HG03196 (cell line): Measurements from ENCODE around the gene ARF1.

Experiments
- ATAC-seq: cut with Tn5 transposase; IDR thresholded peaks from one replicate; pipeline ENCODE4 v1.9.1; 2021; ENCODE audit not compliant: unreplicated experiment

The ARF1 gene

DNA sequence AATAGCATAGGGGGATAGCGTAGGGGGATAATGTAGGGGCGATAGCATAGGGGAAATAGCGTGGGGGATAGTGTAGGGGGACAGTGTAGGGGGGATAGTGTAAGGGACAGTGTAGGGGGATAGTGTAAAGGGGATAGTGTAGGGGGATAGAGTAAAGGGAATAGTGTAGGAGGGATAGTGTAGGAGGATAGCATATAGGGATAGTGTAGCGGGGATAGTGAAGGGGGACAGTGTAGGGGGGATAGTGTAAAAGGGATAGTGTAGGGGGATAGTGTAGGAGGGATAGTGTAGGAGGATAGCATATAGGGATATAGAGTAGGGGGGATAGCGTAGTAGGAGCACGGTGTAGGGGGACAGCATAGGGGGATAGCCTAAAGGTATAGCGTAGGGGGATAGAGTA is 14.1 kb upstream of the ARF1 start:
- no peak for ATAC-seq

- no peak for ATAC-seq
These were observed 12.3 kb upstream of the ARF1 start for GRCh38 chr1:228070173-228070572.

DNA sequence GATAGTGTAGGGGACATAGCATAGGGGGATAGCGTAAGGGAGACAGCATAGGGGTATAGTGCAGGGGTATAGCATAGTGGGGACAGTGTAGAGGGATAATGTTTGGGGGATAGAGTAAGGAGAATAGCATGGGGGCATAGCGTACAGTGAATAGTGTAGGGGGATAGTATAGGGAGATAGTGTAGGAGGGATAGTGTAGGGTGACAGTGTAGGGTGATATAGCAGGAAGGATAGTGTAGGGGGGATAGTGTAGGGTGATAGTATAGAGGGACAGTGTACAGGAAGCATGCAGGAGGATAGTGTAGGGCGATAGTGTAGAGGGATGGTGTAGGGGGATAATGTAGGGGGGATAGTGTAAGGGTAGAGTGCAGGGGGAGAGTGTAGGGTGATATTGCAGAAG is 11.7 kb upstream of the ARF1 start:
- ATAC-seq: no peak

GRCh38 chr1:228071839-228072657 is 10.5 kb upstream of the ARF1 start:
- ATAC-seq: no peak

- ATAC-seq: no peak
These were observed 9.9 kb upstream of the ARF1 start for GRCh38 chr1:228072658-228073043.

DNA sequence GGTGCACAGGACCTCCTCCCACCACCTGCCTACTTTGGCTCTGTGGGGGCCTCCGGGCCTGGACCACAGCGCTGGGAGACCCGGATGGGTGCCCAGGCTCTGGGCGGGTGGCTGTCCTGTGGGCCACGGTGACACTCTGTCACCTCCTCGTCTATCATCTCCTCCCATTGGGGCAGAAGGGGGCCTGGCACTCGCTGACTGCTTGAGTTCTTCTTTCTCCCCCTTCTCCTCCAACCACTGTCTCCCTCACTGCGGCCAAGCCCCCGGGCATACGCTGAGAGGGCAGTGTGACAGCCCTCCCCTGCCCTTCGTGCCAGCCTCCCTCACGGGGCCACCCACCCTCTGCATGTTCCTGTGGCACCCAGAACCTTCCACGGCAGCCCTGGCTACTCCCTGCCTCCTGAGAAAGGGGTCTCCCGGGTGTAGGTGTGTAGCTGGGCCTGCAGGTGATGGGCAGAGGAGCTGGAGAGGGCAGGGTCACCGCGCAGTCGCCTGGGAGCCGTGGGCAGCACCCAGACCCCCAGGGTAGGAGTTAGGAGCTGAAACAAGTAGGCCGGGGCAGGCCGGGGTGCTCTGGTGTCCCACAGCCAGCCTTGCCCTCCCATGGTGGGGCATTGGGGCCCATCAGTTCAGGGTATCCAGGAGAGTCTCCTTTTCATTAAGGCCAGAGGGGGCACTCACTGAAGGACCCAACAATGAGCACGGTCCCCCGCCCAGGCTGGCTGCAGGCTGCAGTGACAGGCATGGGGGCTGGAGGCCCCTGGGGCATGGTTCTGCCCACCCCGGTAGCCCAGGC is 9.2 kb upstream of the ARF1 start:
- ATAC-seq: no peak

DNA sequence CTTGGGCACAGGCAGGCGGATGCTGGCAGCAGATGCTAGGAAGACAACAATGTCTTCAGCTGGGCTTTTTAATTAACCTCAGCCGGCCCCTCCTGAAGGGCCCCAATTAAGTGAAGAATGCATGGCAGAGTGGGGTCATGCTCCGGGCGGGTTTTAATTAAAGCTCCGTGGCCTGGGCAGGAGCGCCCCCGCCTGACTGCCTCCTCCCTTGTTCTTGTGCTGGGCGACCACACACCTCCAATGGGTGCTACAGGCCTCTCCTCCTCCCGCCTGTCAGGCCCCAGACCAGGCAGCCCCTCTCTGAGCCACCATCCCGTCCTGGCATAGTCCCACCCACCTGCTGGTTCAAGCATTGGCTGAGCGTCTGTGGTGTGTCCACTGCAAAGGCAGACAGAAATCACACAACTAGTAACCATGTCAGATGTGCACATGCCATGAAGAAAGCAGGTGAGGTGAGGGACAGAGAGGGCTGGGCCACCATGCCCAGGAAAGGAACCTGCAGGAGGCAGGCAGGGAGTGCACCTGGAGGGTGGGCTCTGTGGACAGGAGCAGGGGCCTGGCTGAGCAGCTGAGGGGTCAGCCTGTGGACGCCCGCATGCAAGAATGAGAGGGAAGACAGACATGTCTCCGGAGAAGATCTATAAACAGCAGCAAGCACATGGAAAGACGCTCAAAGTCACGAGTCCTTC is 8.5 kb upstream of the ARF1 start:
- ATAC-seq: no peak

DNA sequence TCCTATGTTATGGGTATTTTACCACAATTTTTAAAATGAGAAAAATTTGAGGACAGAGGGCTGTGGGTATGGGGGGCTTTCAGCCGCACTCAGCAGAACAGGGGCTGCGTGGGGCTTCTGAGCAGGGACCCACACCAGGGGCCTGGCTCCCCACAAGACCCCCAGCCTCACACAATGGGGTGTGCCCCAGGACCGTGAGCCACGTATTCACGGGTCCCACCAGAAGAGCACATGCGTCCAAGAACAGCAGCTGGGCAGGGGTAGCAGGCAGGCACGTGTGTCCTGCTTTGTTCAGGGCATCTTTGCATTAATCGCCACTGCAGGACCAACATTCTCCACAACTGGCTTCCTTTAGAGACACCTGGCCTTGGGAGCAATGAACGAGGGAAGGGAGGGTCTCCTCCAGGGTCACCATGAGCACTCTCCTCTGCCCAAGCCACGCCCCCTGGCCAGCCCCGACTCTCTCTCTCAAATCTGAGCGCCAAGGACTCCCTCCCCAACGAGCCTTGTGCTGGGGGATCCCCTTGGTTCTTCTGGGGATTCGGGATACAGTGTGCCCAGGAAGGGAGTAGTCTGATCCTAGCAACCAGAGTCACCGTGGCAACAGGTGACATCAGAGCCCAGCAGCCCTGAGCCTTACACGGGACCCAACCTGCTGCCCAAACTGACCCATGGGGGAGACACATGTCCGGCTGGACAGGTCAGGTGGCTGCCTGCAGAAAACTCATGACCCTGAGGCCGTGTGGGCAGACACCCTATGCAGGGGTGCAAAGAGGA is 7.4 kb upstream of the ARF1 start:
- ATAC-seq: no peak

GRCh38 chr1:228075801-228076271 is 6.7 kb upstream of the ARF1 start:
- no peak for ATAC-seq

DNA sequence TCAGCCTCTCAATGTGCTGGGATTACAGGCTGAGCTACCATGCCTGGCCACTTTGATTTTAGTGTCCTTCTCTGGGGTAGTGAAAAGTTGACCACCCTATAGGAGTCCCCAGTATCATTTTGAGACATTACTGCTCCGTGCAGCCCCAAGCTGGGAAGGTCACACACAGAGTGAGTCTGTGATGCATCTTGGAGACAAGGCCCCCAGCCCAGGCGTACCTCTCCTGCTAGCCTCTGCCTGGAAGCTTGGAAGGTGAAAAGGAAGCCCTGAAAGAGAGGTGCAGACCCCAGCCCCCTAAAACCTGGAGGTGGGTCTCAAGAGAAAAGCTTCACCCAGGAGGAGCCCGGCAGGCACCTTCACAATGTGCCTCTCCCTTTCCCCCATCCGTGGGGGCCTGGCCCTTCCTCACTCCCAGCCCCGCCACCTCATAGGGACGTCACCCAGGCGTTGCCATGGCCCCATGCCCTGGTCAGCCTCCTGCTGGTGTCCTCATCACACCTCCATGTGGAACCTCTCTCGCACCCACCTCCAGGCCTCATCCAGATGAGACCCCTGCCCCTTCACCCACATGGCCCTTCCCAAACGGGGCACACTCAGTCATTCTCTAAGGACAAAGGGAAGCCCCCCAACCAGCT is 5.6 kb upstream of the ARF1 start:
- ATAC-seq: no peak

DNA sequence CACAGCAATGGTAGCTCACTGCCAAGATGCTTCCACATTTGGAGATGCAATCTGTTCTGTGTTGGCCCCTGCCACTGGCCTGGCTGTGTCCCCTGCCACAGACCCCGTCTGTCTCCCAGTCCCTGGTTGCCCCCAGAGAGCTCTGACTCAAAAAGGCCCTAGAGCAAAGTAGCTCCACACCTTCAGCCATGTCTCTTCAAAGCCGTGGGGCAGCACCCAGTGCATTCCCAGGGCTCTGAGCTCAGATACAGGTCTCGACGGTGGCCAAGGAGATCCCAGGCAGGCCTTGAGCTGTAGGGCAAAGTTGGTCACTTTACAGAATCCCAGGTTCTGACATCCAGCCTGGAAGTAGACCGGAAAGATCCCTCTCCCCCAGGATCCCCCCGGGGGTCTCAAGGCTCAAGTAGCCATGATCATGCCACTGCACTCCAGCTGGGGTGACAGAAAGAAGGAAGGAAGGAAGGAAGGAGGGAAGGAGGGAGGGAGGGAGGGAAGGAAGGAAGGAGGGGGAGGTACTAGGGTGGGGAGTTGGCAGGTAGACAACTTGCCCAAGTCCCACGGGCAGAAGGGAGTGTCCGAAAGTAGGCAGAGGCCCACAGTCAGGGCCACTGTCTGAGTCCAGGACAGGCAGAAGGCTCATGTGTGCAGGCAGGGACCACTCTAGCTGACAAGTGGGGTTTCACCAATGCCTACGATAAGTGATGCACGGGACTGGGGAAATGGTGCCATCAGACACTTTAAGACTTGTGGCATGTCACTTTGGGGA is 4.8 kb upstream of the ARF1 start:
- no peak for ATAC-seq

DNA sequence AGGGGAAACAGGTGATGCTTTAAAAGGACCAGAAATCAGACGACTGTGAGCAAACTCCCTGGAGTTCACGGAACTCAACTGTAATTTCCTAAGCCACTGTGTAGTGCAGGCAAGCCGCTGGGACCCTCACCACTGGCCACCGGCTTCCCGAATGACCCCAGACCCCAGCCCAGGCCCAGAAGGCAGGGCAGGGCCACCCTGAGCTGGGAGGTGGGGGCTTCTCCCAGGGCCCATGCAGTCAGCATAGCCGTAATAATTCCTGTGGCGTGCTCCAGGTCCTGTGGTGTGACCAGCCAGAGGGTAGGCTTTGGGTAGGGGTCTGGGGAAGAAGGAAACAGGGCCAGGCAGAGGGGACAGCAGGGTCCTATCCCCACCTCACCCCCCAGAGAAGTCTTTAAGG is 3.5 kb upstream of the ARF1 start:
- no peak for ATAC-seq

DNA sequence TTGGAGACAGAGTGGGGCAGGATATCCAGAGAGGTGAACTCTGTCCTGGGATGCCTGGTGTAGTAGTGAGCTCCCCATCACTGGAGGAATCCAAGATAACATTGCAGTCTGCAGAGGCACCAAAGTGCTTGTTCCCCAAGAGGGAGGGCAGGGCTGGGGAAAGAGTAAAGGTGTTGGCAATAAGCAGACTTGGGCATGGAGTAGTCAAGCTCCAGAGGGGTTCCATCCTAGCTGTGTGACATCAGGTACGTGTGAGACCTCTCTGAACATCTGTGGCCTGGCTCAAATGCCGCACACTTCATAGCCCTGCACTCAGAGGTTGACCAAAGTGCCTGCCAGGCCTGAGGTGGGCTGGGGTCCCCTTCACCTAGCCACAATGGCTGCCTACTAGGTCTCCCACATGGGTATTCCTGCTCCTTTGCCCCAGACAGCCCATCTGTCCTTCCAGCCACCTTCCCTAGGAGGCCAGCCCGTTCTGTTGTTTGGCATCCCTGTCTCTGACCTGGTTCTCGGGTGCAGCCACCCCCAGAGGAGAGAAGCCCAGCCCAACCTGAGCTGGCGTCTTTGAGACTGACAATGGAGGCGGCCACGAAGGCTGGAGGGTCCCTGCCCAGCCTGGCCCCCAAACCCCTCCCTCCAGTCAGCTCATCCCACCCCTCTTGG is 2.8 kb upstream of the ARF1 start:
- ATAC-seq: no peak

DNA sequence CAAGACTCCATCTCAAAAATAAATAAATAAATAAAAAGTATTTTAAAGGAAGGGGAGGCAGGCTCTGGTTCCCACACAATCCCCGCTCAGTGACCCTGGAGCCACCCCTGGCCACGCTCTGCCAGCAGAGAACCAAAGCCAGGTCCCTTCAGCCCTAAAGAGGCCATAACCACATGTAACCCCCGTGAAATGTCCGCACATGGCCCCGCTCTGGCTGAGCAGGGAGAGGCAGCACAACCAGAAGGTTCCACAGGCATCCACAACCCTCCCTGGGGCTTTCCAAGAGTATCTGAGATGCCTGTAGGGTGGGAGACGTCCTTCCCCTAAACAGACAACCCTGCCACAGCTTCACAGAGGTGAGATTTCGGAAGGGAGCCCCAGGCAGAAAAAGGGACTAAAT is 1.4 kb upstream of the ARF1 start:
- no peak for ATAC-seq

DNA sequence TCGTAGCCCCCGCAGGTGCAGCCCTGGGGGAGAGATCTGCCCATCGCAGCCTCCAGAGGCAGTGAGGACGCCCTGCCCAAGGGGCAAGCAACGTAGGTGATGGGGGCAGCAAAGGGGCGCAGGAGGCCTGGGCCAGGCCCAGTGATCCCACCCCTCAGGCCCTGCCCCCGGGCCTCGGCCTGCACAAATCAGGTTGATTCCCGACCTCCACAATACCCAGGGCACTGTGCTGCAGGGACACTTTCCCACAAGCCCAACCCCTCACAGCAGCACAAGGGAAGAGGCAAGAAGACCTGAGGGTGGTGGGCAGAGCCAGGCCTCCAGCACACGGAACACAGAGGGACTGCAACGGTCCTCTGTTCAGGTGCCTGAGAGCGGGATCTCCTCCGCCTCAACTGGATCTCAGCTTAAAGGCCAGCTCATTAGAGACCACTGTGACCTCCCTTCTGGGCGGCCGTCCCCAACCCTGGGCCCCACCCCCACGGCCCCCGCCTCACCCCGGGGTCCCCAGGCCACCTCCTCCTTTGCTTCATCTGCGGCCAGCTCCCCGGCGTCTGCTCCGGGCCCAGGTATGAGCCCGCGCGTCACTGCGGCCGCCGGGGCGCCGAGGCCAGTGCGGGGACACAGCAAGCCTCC is 812 bp upstream of the ARF1 start:
- ATAC-seq: peak; percentile 10

GRCh38 chr1:228082918-228083870 is 686 bp downstream of the ARF1 start:
- peak; percentile 25 for ATAC-seq

DNA sequence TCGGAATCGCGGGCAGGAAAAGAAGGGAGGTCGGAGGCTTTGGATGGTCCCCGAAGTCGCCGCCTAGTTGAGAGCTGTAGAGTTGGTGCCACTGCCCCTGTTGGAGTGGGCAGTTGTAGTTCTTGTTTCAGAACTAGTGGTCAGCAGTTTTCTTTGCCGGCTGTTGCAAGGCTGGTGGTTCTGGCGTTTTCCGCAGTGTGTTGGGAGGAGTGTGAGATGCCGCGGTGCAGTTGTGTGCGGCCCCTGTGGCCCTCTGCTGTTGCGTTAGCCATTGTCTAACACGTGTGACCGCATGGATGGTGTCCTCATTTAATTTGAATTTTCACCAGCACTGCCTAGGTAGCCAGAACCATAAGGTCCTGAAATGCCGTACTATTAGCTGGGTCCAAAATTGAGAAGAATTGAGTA is 1.4 kb downstream of the ARF1 start:
- ATAC-seq: no peak

- no peak for ATAC-seq
These were observed 1.8 kb downstream of the ARF1 start for GRCh38 chr1:228084325-228084724.
